IPS-18c (cell line): ENCODE measurements around the gene TBX6.
"Not testable (repeated sequence)": the region's sequence is repeated elsewhere in the genome, so short reads cannot be mapped to it uniquely, and the experiment has no call there.

Experiments
- H3K4me3 ChIP-seq: 2 replicates; pipeline ENCODE4 v1.7.0; 2013; ENCODE audit warnings: low read depth, mild to moderate bottlenecking, low read length, moderate library complexity; ENCODE audit not compliant: insufficient read depth
- H3K9me3 ChIP-seq: one replicate; pipeline ENCODE4 v1.6.1; 2013; ENCODE audit warnings: mild to moderate bottlenecking, low read length, moderate library complexity; ENCODE audit not compliant: control insufficient read depth, insufficient read depth

The TBX6 gene, protein sequence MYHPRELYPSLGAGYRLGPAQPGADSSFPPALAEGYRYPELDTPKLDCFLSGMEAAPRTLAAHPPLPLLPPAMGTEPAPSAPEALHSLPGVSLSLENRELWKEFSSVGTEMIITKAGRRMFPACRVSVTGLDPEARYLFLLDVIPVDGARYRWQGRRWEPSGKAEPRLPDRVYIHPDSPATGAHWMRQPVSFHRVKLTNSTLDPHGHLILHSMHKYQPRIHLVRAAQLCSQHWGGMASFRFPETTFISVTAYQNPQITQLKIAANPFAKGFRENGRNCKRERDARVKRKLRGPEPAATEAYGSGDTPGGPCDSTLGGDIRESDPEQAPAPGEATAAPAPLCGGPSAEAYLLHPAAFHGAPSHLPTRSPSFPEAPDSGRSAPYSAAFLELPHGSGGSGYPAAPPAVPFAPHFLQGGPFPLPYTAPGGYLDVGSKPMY

GRCh38 chr16:30091474-30092372 is at the start of gene TBX6:
TSS of gene TBX6 (minus strand) at chr16:30091924. CDS start at chr16:30091193, 731 bp downstream.
- H3K4me3 ChIP-seq = peak within 1 kb of the TSS; percentile 84
- H3K9me3 ChIP-seq = peaks cover 2% of the 10 kb centered on the region

- Histone ChIP-seq H3K9me3 (peaks cover 2% of the 10 kb centered on the region), H3K4me3 (no peak overlapping the region)
Measured at GRCh38 chr16:30139583-30140481, 48.1 kb upstream of the TBX6 start.

DNA sequence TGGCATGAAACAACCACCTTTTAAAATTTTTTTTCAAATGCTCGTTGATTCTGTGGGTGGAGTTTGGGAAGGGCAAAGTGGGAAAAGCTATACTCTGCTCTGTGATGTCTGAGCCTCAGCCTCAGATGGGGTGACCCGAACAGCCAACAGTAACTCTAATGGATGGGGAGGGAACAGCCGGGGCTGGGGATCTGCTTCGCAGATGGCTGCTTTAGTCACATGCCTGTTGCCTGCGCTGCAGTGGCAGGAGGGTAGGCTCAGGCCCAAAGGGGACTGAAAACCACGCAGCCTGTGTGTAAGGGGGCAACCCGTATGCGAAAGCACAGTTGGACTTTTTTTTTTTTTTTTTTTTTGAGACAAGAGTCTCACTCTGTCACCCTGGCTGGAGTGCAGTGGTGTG is 46.2 kb upstream of the TBX6 start:
- no peak overlapping the region for H3K4me3 ChIP-seq
- peaks cover 2% of the 10 kb centered on the region for H3K9me3 ChIP-seq

- Histone ChIP-seq H3K4me3 (no peak overlapping the region), H3K9me3 (peaks cover 2% of the 10 kb centered on the region)
Measured at GRCh38 chr16:30136971-30137605, 45.4 kb upstream of the TBX6 start.

GRCh38 chr16:30132591-30132990 is 40.9 kb upstream of the TBX6 start:
- H3K4me3 ChIP-seq = no peak overlapping the region
- H3K9me3 ChIP-seq = no peaks in the 10 kb centered on the region

- Histone ChIP-seq H3K4me3 (no peak overlapping the region), H3K9me3 (no peaks in the 10 kb centered on the region)
Measured at GRCh38 chr16:30131869-30132475, 40.2 kb upstream of the TBX6 start.

DNA sequence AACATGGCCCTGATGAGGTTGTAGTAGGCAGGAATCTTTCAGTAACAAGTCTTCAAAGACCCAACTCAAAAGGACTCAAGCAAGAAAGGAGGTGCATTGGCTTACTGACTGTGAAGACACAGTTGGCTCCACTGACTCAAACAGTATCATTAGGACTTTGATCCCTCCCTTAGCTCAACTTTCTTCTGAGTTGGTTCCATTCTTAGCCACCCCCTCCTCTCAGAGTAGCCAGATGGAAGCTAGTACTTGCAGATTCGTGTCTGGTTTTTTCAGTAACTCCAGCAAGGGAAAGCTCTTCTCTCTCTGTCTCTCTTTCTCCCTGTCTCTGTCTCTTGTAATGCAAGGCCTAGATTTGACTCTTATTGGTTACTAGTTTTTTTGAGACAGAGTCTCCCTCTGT is 36.3 kb upstream of the TBX6 start:
- H3K4me3 ChIP-seq = no peak overlapping the region
- no peaks in the 10 kb centered on the region for H3K9me3 ChIP-seq

DNA sequence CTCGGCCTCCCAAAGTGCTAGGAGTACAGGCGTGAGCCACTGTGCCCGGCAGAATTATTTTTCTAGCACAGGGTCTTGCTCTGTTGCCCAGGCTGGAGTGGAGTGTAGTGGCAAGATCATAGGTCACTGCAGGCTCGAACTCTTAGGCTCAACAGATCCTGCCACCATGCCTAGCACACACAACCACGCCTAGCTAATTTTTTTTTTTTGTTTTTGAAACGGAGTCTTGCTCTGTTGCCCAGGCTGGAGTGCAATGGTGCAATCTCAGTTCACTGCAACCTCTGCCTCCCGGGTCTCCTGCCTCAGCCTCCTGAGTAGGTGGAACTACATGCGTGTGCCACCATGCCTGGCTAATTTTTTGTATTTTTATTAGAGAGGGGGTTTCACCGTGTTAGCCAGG is 34.0 kb upstream of the TBX6 start:
- H3K9me3 ChIP-seq, H3K4me3 ChIP-seq: not testable (repeated sequence)

- no peak overlapping the region for H3K4me3 ChIP-seq
- H3K9me3 ChIP-seq = no peaks in the 10 kb centered on the region
Measured at GRCh38 chr16:30124985-30125379, 33.3 kb upstream of the TBX6 start.

- Histone ChIP-seq H3K4me3 (peak overlapping the region; percentile 74), H3K9me3 (no peaks in the 10 kb centered on the region)
Measured at GRCh38 chr16:30122604-30123160, 31.0 kb upstream of the TBX6 start.

GRCh38 chr16:30121741-30122571 is 30.2 kb upstream of the TBX6 start:
- Histone ChIP-seq H3K9me3 (no peaks in the 10 kb centered on the region), H3K4me3 (peak overlapping the region; percentile 74)

DNA sequence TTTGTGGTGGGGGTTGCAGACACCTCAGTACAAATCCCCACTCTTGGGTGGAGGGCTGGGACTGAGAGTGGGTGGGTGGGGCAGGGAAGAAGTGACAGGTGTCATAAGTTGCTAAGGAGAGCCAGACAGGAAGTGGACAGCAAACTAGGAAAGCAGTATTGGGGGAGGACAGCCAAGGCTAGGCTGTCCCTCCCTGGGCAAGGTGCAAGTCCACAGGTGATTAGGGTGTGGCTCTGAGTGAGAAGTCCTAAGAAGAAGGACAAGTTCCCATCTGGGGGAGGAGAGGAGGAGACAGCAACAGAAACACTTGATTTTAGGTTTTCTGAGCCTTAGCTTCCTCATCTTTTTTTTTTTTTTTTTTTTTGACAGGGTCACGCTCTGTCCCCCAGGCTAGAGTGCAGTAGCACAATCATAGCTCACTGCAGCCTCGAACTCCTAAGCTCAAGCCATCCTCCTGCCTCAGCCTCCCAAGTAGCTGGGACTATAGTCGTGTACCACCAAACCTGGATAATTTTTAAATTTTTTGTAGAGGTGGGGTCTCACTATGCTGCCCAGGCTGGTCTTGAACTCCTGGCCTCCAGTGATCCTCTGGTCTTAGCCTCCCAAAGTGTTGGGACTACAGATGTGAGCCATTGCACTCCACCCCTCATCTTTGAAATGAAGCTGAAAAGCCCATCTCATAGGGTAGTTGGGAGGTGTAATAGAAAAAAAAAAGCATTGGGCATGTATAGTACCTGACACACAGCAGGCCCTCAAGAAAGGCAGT is 28.8 kb upstream of the TBX6 start:
- Histone ChIP-seq H3K9me3 (no peaks in the 10 kb centered on the region), H3K4me3 (no peak overlapping the region)

GRCh38 chr16:30119428-30119827 is 27.7 kb upstream of the TBX6 start:
- H3K4me3 ChIP-seq = no peak overlapping the region
- H3K9me3 ChIP-seq = no peaks in the 10 kb centered on the region

GRCh38 chr16:30117768-30118167 is 26.0 kb upstream of the TBX6 start:
- H3K4me3 ChIP-seq = no peak overlapping the region
- H3K9me3 ChIP-seq = no peaks in the 10 kb centered on the region
